ENCODE results near the gene TBC1D5. TPM values are rescaled to one million over a fixed set of nuclear protein-coding genes. Genes with fewer than 3 reads are reported as not detected.

The TBC1D5 gene
- total RNA-seq, 3 donors from 2014 or later (not counting 1 experiment from before 2014, with no cell fraction given) = 63.8 to 81.9 (median 74.9) TPM

DNA sequence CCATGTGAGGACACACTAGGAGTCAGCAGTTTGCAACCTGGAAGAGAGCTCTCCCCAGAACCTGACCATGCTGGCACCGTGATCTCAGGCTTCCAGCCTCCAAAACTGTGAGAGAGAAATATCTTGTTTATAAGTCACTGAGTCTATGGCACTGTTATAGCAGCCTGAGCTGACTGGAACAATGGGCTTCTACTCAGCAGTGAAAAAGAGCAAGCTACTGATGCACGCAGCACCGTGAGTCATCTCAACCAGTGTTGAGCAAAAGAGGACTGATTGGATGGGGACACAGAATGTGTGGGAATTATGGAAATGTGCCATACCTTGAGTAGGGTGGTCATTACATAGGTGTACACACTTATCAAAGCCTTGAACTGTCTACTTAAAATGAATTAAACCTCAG lies 627.2 kb downstream of the TBC1D5 start:
- intact Hi-C loops (cut with micrococcal nuclease) = no loop called here
- ATAC-seq (no peak), DNase-seq (no peak)
- Mint-ChIP-seq H3K9me3 (no peaks in the 10 kb centered on the region), H3K4me3 (no peak overlapping the region), H3K27me3 (ENCODE audit: low read depth in 2 of 2) (peaks cover 0 to 9% of the 10 kb centered on the region in 2 donors), H3K4me1 (peaks cover 0 to 25% of the 10 kb centered on the region in 2 donors), H3K27ac (no peak overlapping the region), H3K36me3 (no peaks in the 10 kb centered on the region)
- H3K36me3 ChIP-seq (ENCODE audit: control insufficient read depth, insufficient read depth, low read length) = no peaks in the 10 kb centered on the region
- 91% methylated on average over 3 of the region's 3 CpGs for WGBS (ENCODE audit: insufficient coverage)
- TF ChIP-seq, protein P1, sequence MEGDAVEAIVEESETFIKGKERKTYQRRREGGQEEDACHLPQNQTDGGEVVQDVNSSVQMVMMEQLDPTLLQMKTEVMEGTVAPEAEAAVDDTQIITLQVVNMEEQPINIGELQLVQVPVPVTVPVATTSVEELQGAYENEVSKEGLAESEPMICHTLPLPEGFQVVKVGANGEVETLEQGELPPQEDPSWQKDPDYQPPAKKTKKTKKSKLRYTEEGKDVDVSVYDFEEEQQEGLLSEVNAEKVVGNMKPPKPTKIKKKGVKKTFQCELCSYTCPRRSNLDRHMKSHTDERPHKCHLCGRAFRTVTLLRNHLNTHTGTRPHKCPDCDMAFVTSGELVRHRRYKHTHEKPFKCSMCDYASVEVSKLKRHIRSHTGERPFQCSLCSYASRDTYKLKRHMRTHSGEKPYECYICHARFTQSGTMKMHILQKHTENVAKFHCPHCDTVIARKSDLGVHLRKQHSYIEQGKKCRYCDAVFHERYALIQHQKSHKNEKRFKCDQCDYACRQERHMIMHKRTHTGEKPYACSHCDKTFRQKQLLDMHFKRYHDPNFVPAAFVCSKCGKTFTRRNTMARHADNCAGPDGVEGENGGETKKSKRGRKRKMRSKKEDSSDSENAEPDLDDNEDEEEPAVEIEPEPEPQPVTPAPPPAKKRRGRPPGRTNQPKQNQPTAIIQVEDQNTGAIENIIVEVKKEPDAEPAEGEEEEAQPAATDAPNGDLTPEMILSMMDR (IDR thresholded peaks at IDR 0.05) = no peak
- H3K4me1 ChIP-seq (ENCODE audit: control insufficient read depth, insufficient read depth, low read length) = no peaks in the 10 kb centered on the region
- no peak overlapping the region for H3K27ac ChIP-seq (ENCODE audit: low read length)
- H3K4me3 ChIP-seq (ENCODE audit: low read length) = no peak overlapping the region
- no peaks in the 10 kb centered on the region for H3K9me3 ChIP-seq (ENCODE audit: control insufficient read depth, insufficient read depth, low read length)
- H3K27me3 ChIP-seq (ENCODE audit: control insufficient read depth, insufficient read depth, low read length) = no peaks in the 10 kb centered on the region

DNA sequence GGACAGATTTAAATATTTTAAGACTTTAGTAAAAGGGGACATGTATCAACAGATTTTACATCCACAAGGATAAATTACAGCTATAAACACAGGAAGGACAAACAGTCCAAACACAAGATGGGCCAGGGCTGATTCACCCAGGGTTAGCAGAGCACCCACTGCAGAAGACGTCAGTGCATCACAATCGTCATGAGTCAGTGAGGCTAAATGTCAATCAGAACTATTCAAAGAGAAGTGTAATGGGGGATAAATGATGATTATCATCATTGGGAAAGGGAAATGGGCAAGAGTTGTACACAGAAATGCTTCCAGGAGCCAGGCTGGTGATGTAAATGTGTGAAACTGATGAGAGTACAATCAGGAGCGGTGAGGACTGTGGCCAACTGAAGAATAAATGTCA lies 630.8 kb downstream of the TBC1D5 start:
- no peaks in the 10 kb centered on the region for H3K4me1 ChIP-seq (ENCODE audit: control insufficient read depth, insufficient read depth, low read length)
- Mint-ChIP-seq H3K9me3 (no peaks in the 10 kb centered on the region), H3K27me3 (ENCODE audit: low read depth in 2 of 2) (peaks cover 9 to 11% of the 10 kb centered on the region in 2 donors), H3K4me3 (no peak overlapping the region), H3K4me1 (peaks cover 0 to 21% of the 10 kb centered on the region in 2 donors), H3K27ac (no peak overlapping the region), H3K36me3 (no peaks in the 10 kb centered on the region)
- no peaks in the 10 kb centered on the region for H3K27me3 ChIP-seq (ENCODE audit: control insufficient read depth, insufficient read depth, low read length)
- ATAC-seq (no peak), DNase-seq (no peak)
- no peak overlapping the region for H3K4me3 ChIP-seq (ENCODE audit: low read length)
- no peaks in the 10 kb centered on the region for H3K36me3 ChIP-seq (ENCODE audit: control insufficient read depth, insufficient read depth, low read length)
- no peak overlapping the region for H3K27ac ChIP-seq (ENCODE audit: low read length)
- H3K9me3 ChIP-seq (ENCODE audit: control insufficient read depth, insufficient read depth, low read length) = no peaks in the 10 kb centered on the region
- 97% methylated on average over 3 of the region's 3 CpGs for WGBS (ENCODE audit: insufficient coverage)
- intact Hi-C loops (cut with micrococcal nuclease) = no loop called here
- TF ChIP-seq, protein P1 (IDR thresholded peaks at IDR 0.05) = no peak

DNA sequence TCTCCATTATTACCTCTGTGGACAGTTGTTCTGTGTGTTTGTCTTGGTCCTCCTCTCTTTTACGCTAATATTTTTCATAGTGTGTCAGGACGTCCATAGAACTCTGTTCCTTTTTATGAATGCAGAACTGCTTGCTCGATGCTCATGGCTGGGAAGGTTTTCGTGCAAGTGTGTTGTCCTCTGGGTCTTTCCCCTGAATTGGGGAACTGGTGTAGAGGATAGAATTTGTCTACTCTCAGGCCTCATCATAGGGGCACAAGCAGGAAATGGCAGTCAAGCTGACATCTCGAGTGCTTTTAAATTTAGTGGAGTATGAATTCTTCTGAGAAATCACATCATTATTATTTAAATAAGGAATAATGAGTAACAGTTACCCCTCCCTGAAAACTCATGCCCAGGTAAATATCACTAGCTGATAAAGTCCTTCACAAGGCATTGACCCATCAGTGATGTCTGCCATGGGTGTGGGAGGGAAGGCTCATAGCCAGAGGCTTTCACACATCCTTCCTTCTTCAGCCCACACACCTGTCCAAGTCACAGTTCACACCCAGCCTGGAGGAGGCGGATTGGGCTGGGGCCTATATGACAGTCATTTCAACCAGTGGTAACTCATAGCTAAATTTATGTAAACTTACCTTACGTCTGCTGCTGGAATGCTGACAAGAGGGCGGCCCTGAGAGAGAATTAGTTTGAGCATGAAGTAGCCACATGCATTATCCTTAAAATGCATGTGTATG lies 631.6 kb downstream of the TBC1D5 start:
- DNase-seq (no peak), ATAC-seq (no peak)
- 66% methylated on average over 6 of the region's 8 CpGs for whole genome bisulfite sequencing (ENCODE audit: insufficient coverage)

More for the DNA sequence above, 631.6 kb downstream of the TBC1D5 start:
- Histone ChIP-seq H3K27ac (ENCODE audit: low read length) (no peak overlapping the region), H3K27me3 (ENCODE audit: control insufficient read depth, insufficient read depth, low read length) (no peaks in the 10 kb centered on the region), H3K9me3 (ENCODE audit: control insufficient read depth, insufficient read depth, low read length) (no peaks in the 10 kb centered on the region), H3K36me3 (ENCODE audit: control insufficient read depth, insufficient read depth, low read length) (no peaks in the 10 kb centered on the region), H3K4me3 (ENCODE audit: low read length) (no peak overlapping the region), H3K4me1 (ENCODE audit: control insufficient read depth, insufficient read depth, low read length) (no peaks in the 10 kb centered on the region)
- Mint-ChIP-seq H3K4me3 (no peak overlapping the region), H3K27ac (no peak overlapping the region), H3K27me3 (ENCODE audit: low read depth in 2 of 2) (peaks cover 9 to 11% of the 10 kb centered on the region in 2 donors), H3K4me1 (peaks cover 0 to 21% of the 10 kb centered on the region in 2 donors), H3K36me3 (no peaks in the 10 kb centered on the region), H3K9me3 (no peaks in the 10 kb centered on the region)
- TF ChIP-seq, protein P1 (IDR thresholded peaks at IDR 0.05) = no peak
- intact Hi-C loops (cut with micrococcal nuclease) = no loop called here

Data from natural killer cell (primary cell).